HUES64 (cell line): ENCODE results near the gene FGFR3.

Experiments
- H3K27ac ChIP-seq: 2 replicates; pipeline ENCODE4 v1.7.0; 2013; ENCODE audit warnings: low read depth, low read length, inconsistent platforms
- H3K27me3 ChIP-seq: 2 replicates; pipeline ENCODE4 v1.6.1; 2013; ENCODE audit warnings: mild to moderate bottlenecking, low read length; ENCODE audit not compliant: insufficient read depth
- H3K36me3 ChIP-seq: 2 replicates; pipeline ENCODE4 v1.6.1; 2013; ENCODE audit warnings: mild to moderate bottlenecking, low read length; ENCODE audit not compliant: insufficient read depth
- H3K4me1 ChIP-seq: 2 replicates; pipeline ENCODE4 v1.6.1; 2013; ENCODE audit warnings: mild to moderate bottlenecking, low read length, moderate library complexity; ENCODE audit not compliant: insufficient read depth
- H3K4me3 ChIP-seq: 2 replicates; pipeline ENCODE4 v1.5.1; 2013; ENCODE audit warnings: mild to moderate bottlenecking, low read length, moderate library complexity
- H3K9ac ChIP-seq: 2 replicates; pipeline ENCODE4 v1.6.1; 2013; ENCODE audit warnings: mild to moderate bottlenecking, low read depth, low read length
- H3K9me3 ChIP-seq: 2 replicates; pipeline ENCODE4 v1.6.1; 2013; ENCODE audit warnings: low read depth, low read length; ENCODE audit not compliant: insufficient read depth
- WGBS: fragments of 150-250, 120-280 bp; methylation state at CpG from one replicate; pipeline ENCODE4 v1.1.7; 2013; ENCODE audit warnings: missing lambda C conversion rate; 5-methylcytosine and 5-hydroxymethylcytosine counted together

Gene FGFR3

DNA sequence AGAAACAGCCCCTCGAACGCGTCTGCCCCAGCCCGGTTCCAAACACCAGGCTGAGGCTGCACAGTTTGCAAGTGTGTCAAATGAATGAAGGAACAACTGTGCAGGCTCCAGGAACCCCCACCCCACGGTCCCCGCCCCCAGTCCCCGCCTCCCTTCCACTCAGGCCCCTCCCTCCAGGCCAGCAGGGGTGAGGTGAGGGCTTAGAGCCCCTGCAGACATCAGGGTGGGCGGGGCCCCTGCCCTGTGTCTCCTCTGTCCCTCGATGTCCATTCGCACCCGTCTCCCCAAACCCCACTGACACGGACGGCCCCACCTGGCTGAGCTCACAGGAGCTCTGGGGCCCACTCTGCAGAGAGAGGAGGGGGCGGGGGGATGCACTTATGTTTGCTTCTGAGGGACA, 43.3 kb upstream of the FGFR3 start:
- H3K4me1 ChIP-seq = peaks cover 4% of the 10 kb centered on the region; the same call in 1 of the 2 replicates
- no peak overlapping the region; the same call in 1 of the 2 replicates for H3K27ac ChIP-seq
- H3K9me3 ChIP-seq = no peaks in the 10 kb centered on the region
- H3K9ac ChIP-seq = no peak overlapping the region
- peaks cover 5% of the 10 kb centered on the region; the same call in 1 of the 2 replicates for H3K27me3 ChIP-seq
- H3K36me3 ChIP-seq = peaks cover 6% of the 10 kb centered on the region
- H3K4me3 ChIP-seq = no peak overlapping the region
- WGBS = 73% methylated on average over 11 of the region's 14 CpGs

DNA sequence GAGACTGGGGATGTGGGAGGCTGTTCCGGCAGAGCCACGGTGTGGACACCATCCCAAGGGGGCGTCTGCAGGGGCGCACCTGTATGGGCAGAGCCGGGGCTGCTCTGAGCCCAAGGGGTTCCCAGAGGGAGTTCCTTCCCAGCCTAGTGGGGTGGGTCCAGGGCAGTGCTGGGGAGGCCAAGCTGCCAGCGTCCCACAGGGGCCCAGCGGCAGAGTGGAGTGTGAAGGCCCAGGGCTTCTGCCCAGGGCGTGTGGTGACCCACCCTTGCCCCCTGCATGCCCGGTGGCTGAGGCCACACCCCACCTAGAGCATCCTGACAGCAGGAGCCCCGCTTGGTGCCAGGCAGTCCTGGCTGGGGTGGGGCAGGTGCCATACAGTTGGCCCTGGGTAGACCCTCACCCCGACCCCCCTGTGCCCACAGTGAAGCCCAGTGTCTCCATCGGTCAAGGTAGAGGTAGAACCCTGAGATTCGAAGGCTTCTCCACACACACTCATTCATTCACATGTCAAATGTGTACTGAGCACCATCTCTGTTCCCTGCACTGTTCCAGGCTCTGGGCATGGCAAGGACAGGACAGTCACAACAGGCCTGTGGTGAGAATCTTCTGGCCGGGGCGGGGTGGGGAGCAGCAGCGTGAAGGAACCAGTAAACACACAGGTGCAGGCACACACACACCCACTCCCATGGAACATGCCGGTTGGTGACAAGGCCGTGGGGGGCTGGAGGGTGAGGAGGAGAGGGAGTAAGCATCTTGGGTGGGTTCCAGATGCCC, 42.5 kb upstream of the FGFR3 start:
- no peak overlapping the region for H3K9ac ChIP-seq
- H3K36me3 ChIP-seq = no peaks in the 10 kb centered on the region
- peaks cover 5% of the 10 kb centered on the region; the same call in 1 of the 2 replicates for H3K27me3 ChIP-seq
- no peak overlapping the region for H3K4me3 ChIP-seq
- H3K9me3 ChIP-seq = no peaks in the 10 kb centered on the region
- H3K4me1 ChIP-seq = peaks cover 4% of the 10 kb centered on the region; the same call in 1 of the 2 replicates
- 93% methylated on average over 17 of the region's 18 CpGs for WGBS
- no peak overlapping the region for H3K27ac ChIP-seq

DNA sequence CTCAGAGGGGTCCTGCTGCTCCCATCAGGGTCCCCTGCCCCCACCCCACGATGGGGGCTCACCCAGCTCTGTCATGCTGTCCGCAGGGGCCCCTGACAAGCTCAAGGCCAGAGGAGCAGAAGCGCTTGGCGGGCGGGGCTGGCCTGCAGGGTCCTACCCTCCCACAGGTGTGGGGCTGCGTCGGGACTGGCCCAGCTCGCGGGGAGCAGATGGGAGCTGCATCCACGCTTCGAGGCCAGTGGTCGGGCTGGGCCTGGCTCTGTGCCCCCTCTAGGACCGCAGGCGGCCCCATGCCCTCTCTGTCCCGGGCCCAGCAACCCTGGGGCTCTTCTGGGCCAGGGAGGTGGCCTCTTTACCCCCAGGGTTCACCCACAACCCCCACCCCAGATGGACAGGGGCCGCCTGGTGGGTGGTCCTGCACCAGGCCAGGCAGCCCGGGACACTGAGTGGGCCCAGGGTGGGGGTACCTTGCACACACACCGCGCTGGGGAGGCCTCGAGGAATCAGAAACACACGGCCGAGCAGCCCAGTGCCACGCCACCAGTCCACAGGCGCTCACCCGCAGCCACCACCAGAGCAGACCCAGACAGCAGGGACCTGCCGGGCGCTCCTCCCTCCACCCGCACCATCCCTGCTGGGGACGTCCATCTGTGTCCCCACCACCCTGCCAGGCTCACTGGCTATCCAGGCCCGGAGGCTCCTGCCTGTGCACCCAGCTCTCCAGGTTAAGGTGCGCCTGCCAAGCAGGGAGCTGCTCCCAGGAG, 41.8 kb upstream of the FGFR3 start:
- H3K9ac ChIP-seq = no peak overlapping the region
- WGBS = 87% methylated on average over 31 of the region's 31 CpGs

DNA sequence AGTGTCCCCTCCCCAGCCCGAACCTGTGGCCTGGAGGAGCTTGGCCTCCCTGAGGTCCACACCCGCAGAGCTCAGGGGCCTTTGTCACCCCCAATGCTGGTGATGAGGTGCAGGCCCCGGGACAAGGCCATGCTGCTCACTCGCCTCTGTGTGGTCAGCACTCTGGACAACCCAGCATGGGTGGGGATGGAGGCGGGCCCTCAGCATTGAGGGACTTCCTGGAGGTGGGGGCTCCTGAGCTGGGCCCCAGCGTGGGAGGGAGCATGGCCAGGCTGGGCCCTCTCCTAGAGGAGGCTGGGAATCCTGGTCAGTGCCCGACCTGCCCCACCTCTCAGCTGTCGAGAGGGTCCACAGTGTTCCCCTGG, 41.2 kb upstream of the FGFR3 start:
- Histone ChIP-seq H3K9ac (no peak overlapping the region), H3K36me3 (no peaks in the 10 kb centered on the region), H3K9me3 (no peaks in the 10 kb centered on the region), H3K4me3 (no peak overlapping the region), H3K27me3 (peaks cover 5% of the 10 kb centered on the region; the same call in 1 of the 2 replicates), H3K27ac (no peak overlapping the region), H3K4me1 (peaks cover 4% of the 10 kb centered on the region; the same call in 1 of the 2 replicates)
- 77% methylated on average over 8 of the region's 8 CpGs for WGBS

More for the DNA sequence above, 41.8 kb upstream of the FGFR3 start:
- H3K27me3 ChIP-seq = peaks cover 5% of the 10 kb centered on the region; the same call in 1 of the 2 replicates
- H3K4me3 ChIP-seq = no peak overlapping the region
- H3K9me3 ChIP-seq = no peaks in the 10 kb centered on the region
- no peaks in the 10 kb centered on the region for H3K36me3 ChIP-seq
- H3K27ac ChIP-seq = no peak overlapping the region
- H3K4me1 ChIP-seq = peaks cover 4% of the 10 kb centered on the region; the same call in 1 of the 2 replicates

DNA sequence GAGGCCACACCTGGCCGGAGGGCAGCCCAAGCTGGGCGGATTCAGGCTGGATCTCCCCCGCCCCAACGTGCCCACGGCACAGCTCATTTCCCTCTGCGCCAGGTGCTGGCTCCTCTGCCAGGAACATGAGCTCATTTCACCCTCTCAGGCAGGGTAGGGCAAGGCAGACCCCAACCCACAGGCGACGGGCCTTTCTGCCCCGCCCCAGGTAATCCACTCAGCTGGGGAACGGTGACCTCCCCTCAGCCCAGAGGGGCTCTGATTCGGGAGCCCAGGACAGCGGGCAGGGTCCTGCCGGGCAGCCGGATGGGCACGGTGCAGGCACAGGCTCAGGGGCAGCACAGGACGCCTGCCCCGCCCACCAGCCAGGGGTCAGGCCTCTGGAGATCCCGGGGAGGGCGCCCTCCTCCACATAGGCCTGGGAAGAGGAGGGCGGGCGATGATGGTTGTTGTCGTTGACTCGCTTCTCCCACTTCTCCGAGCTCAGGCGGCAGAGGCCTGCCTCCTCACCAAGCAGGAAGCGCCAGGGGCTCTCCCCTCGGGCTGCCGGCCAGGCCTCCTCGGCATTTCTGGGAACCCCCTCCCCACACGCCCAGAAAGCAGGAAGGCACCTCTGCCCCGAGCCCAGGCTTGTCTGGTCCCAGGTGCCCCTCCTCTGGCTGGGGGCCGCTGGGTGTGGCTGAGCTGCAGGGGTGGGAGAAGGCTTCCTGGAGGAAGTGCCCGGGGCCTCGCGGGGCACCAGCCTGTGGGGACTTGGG, 40.6 kb upstream of the FGFR3 start:
- Histone ChIP-seq H3K9me3 (no peaks in the 10 kb centered on the region), H3K4me1 (peaks cover 4% of the 10 kb centered on the region; the same call in 1 of the 2 replicates), H3K9ac (no peak overlapping the region), H3K36me3 (no peaks in the 10 kb centered on the region), H3K27ac (no peak overlapping the region), H3K4me3 (no peak overlapping the region), H3K27me3 (peaks cover 5% of the 10 kb centered on the region; the same call in 1 of the 2 replicates)
- 71% methylated on average over 35 of the region's 35 CpGs for WGBS

DNA sequence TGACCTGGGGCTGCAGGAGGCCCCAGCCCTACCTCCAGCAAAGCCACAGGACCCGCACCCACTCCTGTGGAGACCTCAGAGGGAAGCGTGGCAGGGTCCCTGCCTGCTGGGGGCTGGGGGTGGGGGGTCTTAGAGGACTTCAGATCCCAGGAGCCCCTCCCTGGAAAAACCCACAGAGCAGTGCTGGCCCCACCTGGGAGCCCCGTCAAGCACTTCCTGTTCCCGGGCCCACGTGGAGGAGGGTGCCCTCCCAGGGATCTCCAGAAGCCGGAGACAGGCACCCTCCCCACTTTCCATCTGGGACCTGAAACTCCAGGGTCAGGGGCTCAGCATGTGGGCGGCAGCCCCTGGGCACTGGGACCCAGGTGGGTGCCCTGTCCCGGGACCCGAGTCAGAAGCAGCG, 39.8 kb upstream of the FGFR3 start:
- 82% methylated on average over 10 of the region's 10 CpGs for WGBS
- Histone ChIP-seq H3K27ac (no peak overlapping the region), H3K4me1 (peaks cover 4% of the 10 kb centered on the region; the same call in 1 of the 2 replicates), H3K4me3 (no peak overlapping the region), H3K9ac (no peak overlapping the region), H3K27me3 (peaks cover under 1% of the 10 kb centered on the region; the same call in 1 of the 2 replicates), H3K36me3 (no peaks in the 10 kb centered on the region), H3K9me3 (no peaks in the 10 kb centered on the region)

DNA sequence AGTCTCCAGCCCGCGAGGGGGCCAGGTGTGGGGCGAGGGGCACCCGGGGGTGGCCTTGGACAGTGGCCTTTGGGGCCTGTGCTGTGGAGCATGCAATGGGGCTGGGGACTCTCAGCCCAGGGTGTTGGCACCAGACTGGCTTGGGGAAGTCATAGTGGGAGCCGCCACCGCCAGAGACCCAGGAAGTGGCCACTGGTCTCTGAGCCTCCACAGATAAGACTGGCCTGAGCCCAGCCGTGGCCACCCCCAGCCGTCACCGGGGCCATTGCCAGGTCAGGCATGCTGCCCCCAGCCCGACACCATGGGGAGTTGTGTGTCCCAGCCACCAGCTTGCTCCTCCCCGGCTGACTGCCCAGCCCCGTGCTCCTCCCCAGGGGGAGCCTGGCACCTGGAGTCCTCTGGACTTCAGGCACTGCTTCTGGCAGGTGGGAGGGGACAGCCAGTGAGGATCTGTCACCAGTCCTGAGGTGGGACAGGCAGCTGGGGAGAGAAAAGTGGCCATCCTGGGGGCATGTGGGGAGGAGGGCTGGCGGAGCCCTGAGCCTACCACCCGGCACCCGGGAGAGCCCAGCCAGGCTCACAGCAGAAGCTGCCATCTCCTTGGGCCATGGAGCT, 39.3 kb upstream of the FGFR3 start:
- Histone ChIP-seq H3K27ac (no peak overlapping the region), H3K4me3 (no peak overlapping the region), H3K9ac (no peak overlapping the region), H3K4me1 (peaks cover 4% of the 10 kb centered on the region; the same call in 1 of the 2 replicates), H3K9me3 (no peaks in the 10 kb centered on the region), H3K36me3 (no peaks in the 10 kb centered on the region), H3K27me3 (no peaks in the 10 kb centered on the region)
- WGBS = 92% methylated on average over 15 of the region's 15 CpGs

DNA sequence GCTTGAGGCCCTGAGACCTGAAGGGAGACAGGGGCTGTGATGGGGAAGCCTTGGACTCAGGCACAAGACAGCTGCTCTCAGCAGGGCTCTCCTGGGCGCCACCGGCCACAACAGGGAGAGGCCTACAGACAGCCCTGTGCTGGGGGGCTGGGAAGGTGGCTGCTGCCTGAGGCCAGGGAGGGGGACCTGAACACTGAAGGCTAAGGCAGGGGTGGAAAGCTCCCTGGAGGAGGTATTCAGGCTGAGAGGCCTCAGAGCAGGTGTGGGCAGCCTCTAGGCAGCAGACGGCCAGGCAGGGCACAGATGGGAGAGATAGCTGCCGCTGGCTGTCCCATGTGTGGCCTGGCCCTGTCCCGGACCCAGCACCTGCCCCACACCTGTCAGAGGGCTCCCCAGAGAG, 38.8 kb upstream of the FGFR3 start:
- H3K27ac ChIP-seq = no peak overlapping the region
- WGBS = 82% methylated on average over 5 of the region's 5 CpGs

DNA sequence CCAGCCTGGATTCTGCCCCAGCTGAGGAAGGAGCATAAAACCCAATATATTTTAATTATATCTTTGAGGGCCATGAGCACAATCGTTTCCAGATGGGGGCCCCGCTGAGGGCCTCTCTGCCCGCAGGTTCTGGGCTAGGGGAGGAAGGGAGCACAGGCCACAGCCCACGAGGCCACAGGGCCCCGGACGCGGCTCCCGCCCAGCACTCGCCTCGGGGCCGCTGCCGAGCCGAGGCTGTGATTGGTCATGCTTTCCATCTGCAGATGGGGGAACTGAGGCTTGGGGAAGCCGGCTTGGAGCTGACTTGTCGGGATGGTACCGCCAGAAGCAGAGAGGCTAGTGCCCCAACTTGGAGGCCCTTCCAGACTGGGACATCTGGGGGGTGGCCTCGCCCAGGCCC, 37.8 kb upstream of the FGFR3 start:
- Histone ChIP-seq H3K27ac (no peak overlapping the region), H3K36me3 (no peaks in the 10 kb centered on the region), H3K4me3 (no peak overlapping the region), H3K9ac (no peak overlapping the region), H3K27me3 (no peaks in the 10 kb centered on the region), H3K9me3 (no peaks in the 10 kb centered on the region), H3K4me1 (peaks cover 4% of the 10 kb centered on the region; the same call in 1 of the 2 replicates)
- WGBS = 93% methylated on average over 17 of the region's 17 CpGs

More for the DNA sequence above, 38.8 kb upstream of the FGFR3 start:
- H3K9me3 ChIP-seq = no peaks in the 10 kb centered on the region
- peaks cover 4% of the 10 kb centered on the region; the same call in 1 of the 2 replicates for H3K4me1 ChIP-seq
- H3K4me3 ChIP-seq = no peak overlapping the region
- no peak overlapping the region for H3K9ac ChIP-seq
- no peaks in the 10 kb centered on the region for H3K36me3 ChIP-seq
- H3K27me3 ChIP-seq = no peaks in the 10 kb centered on the region

DNA sequence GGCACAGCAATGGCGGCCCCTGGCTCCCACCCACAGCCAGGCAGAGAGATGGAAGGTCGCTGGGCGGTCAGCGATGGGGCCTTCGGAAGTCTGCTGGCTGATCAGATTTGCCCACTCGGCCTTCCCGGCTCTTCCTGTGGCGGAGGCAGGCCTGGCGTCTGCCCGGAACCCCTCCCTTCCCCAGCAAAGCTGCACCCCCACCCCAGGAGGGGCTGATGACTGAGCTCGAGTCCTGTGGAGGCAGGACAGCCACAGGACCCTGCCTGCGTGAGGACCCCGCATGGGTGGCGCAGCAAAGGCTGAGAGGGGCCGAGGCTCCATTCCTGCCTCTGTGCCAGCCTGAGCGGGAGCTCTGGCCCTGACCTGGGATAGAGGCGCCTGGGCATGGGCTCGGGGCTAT, 37.0 kb upstream of the FGFR3 start:
- no peaks in the 10 kb centered on the region for H3K27me3 ChIP-seq
- 86% methylated on average over 18 of the region's 18 CpGs for WGBS

More for the DNA sequence above, 37.0 kb upstream of the FGFR3 start:
- Histone ChIP-seq H3K36me3 (no peaks in the 10 kb centered on the region), H3K4me3 (no peak overlapping the region), H3K9me3 (no peaks in the 10 kb centered on the region), H3K4me1 (peaks cover 4% of the 10 kb centered on the region; the same call in 1 of the 2 replicates), H3K27ac (no peak overlapping the region), H3K9ac (no peak overlapping the region)
